ENCODE measurements around the gene ATG101. TPM values are rescaled to one million over a fixed set of nuclear protein-coding genes. Genes with fewer than 3 reads are reported as not detected.

Gene ATG101
- polyA plus RNA-seq, 1 of the 3 experiments (the other 2 are of a cell fraction) = 160 TPM

- no peak overlapping the region for H2AFZ ChIP-seq (ENCODE audit: low read depth)
- no peak overlapping the region for H3K4me3 ChIP-seq (ENCODE audit: low read depth in 2 of 2, low read length in 1 of 2)
- H3K27ac ChIP-seq (ENCODE audit: low read depth in 2 of 2, low read length in 1 of 2) = no peak overlapping the region
- ChIA-PET CTCF (interaction anchor here (1.0 to 30.2 kb wide), 5 partner anchors 16 to 53 kb away, joined by 3 to 949 read pairs (median 6); partner anchors contain the start of genes ATG101 and SMIM41), POLR2A (no interaction called here)
- H3K4me1 ChIP-seq (ENCODE audit: control insufficient read depth in 1 of 2, insufficient read depth in 2 of 2, low read depth in 1 of 2, low read length in 1 of 2) = peaks cover 8 to 17% of the 10 kb centered on the region in 2 experiments; a peak in 2 of 4 replicates
- H4K20me1 ChIP-seq (ENCODE audit: insufficient read depth) = no peaks in the 10 kb centered on the region; the same call in 1 of the 2 replicates
- H3K36me3 ChIP-seq (replicated peaks in 1 of 2; ENCODE audit: control insufficient read depth in 1 of 2, insufficient read depth in 2 of 2, low read length in 1 of 2) = no peaks in the 10 kb centered on the region
- no peaks in the 10 kb centered on the region for H3F3A ChIP-seq (replicated peaks; ENCODE audit: insufficient read depth)
- peaks cover under 1% of the 10 kb centered on the region; the same call in 1 of the 2 replicates for H3K79me2 ChIP-seq (ENCODE audit: insufficient read depth)
- H3K9me2 ChIP-seq = no peaks in the 10 kb centered on the region
- no peaks in the 10 kb centered on the region for H3K9me3 ChIP-seq
- H3K9ac ChIP-seq = no peak overlapping the region
- TF ChIP-seq CTCF (IDR thresholded peaks at IDR 0.05) = no peak
- TF ChIP-seq FOXM1 (IDR thresholded peaks at IDR 0.05; ENCODE audit: low read depth) = no peak
- TF ChIP-seq GATA2 (CRISPR knock-in tag; IDR thresholded peaks at IDR 0.05) = no peak
- TF ChIP-seq RAD21 (IDR thresholded peaks at IDR 0.05; ENCODE audit: low read length) = no peak
- no peak for TF ChIP-seq NRF1 (IDR thresholded peaks at IDR 0.05; ENCODE audit: low read depth, low read length)
- TF ChIP-seq FOSL2 (IDR thresholded peaks at IDR 0.05; ENCODE audit: borderline replicate concordance, low read depth) = no peak
- TF ChIP-seq MEF2A (IDR thresholded peaks at IDR 0.05; ENCODE audit: borderline replicate concordance, low read depth) = no peak
- no peak for TF ChIP-seq MAX (IDR thresholded peaks at IDR 0.05; ENCODE audit: low read depth)
- no peak for TF ChIP-seq RCOR1 (IDR thresholded peaks at IDR 0.05; ENCODE audit: low read length)
- no peak for TF ChIP-seq ZBTB33 (IDR thresholded peaks at IDR 0.05; ENCODE audit: borderline replicate concordance, low read depth)
- TF ChIP-seq IRF3 (IDR thresholded peaks at IDR 0.05; ENCODE audit: low read depth, low read length) = no peak
- TF ChIP-seq JUND (IDR thresholded peaks at IDR 0.05) = no peak
- no peak for TF ChIP-seq SMC3 (IDR thresholded peaks at IDR 0.05; ENCODE audit: low read depth, low read length)
- no peak for TF ChIP-seq RXRA (IDR thresholded peaks at IDR 0.05; ENCODE audit: borderline replicate concordance, low read depth)
- no peak overlapping the region for H3K4me2 ChIP-seq
- 61% methylated on average over 4 of the region's 4 CpGs for WGBS (ENCODE audit: low lambda C conversion rate)
- DNase-seq = no peak
- no peaks in the 10 kb centered on the region for H3K27me3 ChIP-seq (ENCODE audit: insufficient read depth)
Observed at GRCh38 chr12:52045794-52046199, 24.0 kb upstream of the ATG101 start.

Data from SK-N-SH (cell line).